CD4-positive, alpha-beta T cell treated with Interleukin-17A for 1 hour (primary cell): ENCODE measurements around the gene TBC1D22B.
"Not testable (repeated sequence)": the region's sequence is repeated elsewhere in the genome, so short reads cannot be mapped to it uniquely, and the experiment has no call there.

ENCODE experiments used
- DNase-seq: peaks from one replicate; pipeline ENCODE4 v3.0.0-alpha.2; 2020

Gene TBC1D22B

DNA sequence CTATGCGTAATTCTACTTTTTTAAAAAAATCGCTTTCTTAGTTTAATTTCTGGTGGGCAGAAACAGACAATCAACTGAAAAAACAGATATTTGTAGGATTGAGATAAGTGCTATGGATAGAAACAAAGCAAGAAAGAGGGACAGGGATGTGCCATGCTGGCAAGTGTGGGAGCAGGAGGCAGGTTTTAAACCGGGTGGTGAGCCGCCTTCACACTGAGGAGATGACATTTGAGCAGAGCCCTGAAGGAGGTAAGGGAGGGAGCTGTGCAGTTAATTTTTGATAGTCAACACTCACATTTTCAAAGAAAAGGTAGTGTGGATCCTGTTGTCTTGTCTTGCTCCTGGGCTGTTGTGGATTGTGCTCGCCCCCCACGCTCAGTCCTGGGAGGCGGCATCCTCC is 47.2 kb downstream of the TBC1D22B start:
- no peak for DNase-seq

DNA sequence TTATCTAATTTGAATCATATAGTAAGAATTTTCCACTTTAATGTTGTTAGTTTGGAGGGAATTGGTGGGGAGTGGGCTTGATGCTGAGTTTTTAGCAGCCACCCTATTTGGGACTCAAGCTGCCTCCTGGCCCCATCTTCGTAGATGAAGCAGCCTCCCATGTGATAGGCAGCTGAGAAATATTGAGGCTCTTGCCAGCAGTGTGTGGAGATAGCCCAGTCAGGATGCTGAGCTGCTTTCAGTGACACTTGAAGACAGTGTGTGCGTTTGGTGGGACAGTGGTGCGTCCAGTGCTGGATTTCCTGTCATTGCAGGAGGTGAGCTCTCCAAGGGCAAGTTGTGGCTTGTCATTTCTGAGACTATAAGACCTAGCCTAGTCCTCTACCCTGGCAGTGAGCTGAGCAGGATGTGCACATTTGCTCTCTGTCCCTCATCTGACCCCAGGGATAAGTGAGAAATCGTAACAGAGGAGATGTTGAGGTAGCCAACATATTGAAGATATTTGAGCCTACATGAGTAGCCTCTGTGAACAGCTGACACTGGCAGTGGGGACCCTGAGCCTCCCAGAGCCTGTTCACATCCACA is 48.4 kb downstream of the TBC1D22B start:
- no peak for DNase-seq

DNA sequence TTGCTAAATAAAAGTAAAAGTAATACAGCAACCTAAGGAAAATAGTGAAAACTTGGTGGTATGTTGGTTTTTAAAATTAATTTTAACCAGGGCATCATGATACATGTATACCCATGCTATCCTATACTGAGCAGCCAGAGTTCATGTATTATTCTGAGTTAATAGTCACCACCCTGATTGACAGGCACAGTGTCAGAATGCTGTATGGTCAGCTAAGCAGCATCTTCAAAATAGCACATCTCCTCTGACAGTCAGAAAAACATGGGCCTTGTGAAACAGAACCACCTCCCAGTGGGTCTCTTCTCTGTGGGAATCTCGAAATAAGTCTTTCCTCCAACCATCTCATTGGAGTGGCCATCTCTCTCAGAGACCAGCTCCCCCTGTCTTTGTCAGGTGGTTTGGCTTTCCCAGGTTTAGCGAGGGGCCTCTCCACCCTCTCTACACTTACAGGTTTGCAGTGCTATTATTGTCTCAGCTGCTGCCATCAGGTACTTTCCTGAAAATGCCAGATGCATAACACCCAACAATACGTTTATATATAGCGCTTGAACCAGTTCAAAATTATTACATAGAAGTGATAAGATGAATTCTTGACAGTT is 49.2 kb downstream of the TBC1D22B start:
- no peak for DNase-seq

DNA sequence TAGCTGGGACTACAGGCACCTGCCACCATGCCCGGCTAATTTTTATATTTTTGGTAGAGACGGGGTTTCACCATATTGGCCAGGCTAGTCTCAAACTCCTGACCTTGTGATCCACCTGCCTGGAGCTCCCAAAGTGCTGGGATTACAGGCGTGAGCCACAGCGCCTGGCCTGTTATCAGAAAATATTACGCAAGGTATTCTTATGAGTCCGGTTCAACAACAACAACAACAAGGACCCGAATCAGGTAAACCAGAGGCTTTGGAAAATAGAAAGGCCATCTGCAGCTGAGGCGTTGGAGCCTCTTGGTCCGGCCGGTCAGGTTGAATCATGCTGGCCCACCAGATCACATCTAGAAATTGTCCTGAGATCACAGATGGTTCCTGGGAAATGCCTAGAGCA is 49.9 kb downstream of the TBC1D22B start:
- not testable (repeated sequence) for DNase-seq

DNA sequence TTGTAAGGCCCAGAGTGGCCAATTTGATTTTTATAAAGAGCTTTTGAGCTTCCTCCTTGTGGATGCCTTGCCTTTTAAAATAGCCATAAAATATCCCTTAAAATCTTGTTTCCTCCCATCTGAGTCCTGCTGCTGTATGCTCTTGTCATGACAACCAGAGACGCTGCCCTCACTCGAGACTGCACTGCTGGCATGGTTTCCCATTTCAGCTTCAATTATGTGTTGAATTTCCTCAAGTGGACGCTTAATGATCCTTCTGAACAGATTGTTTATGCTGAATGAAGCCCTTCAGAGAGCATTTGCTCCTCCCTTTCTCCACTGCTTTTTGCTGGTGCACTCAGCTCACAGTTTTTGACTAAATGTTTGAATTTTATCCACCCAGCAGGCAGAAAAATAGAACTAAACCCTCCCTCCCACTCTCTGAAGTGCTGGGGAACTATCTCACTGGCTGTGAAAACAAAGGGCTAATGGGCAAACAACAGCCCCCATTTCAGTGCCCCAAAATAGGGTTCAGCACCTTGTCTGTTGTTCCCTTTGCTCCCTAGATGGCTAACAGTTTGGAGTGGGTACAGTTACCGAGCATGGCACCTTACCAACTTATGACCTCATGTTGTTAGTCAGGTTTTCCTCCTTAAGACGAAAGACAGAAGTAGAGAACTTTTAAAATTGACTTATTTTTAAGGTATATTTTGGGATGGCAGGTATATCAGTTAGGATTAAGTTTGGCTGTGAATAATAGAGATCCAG is 50.7 kb downstream of the TBC1D22B start:
- DNase-seq, result no peak

DNA sequence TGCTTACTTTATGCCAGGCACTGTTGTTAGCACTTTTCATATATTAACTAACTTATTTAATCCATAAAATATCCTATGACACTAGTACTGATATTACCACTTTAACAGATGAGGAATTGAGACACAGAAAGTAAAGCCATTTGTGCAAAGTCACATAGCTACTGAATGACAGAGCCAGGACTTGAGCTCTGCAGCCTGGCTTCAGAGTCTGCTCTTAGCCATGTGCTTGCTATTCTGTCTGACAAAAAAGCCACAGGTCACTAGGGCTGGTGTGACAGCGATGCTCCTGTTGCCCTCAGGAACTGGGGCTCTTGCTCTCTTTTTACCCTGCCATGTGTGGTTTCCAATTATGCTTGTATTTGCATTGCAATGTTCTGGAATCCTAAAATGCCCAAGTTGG is 51.5 kb downstream of the TBC1D22B start:
- no peak for DNase-seq

DNA sequence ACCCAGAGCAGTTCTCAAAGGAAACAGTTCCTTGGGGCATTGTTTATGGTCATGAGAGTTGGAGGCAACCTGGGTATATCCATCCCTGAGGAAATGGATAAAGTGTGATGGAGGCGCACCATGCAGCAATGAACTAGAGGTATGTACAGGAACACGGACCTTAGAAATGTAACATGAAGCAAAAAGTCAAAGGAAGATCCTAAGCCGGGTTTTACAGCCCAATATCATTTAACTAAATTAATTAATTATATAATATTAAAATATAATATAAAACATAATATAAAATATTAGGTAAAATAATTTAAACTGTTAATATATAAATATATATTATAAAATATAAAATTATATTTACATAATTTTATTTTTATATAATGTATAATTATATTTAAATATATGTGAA is 52.1 kb downstream of the TBC1D22B start:
- no peak for DNase-seq

DNA sequence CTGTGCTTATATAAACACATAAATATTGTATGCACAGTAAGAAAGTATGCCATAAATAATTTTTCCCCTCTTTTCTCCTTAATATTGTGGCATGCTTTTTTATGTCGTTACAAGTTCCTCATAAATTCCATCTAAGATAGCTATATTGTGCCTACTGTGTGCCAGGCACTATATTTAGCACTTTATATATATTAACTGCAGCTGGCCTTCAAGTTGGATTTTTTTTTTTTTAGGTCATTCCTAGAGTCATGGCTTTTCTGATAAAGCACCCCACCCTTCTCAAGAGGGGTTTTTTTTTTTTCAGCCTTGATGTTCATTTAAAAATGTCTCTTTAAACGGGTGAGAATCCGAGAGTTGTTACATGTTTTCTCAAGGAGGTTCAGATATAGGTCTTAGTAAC is 53.4 kb downstream of the TBC1D22B start:
- DNase-seq, result no peak

DNA sequence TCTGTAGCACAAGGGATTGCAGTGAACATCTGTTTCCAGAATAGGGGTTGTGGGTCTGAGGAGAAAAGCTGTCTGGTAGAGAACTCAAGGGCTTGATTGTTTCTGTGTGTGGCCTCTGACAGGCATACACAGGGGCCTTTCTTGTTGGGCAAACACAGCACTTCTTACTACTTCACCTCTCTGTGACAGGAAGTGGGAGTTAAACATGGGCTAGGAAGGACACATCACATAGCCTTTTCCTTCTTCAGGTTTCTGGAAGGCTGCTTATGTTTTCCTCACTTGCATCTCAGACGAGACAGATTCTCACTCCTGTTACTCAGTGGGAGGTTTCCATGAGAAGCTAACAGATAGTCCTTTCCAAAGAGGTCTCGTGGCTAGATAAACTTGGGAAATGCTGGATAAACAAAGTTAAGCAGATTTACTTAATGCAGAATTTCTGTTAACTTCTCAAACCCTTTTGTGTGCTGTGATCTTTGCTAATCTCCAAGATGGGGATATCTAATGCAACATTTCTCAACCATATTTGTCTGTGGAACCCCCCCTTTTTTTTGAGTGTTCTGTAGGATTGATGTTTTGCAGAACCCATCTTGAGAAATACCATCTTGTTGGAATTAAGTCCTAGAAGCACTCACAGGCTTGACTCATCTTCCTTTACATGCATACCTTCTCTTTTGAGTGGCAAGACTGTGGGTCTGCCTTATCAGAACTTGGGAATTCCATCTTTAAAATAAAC is 54.3 kb downstream of the TBC1D22B start:
- no peak for DNase-seq

DNA sequence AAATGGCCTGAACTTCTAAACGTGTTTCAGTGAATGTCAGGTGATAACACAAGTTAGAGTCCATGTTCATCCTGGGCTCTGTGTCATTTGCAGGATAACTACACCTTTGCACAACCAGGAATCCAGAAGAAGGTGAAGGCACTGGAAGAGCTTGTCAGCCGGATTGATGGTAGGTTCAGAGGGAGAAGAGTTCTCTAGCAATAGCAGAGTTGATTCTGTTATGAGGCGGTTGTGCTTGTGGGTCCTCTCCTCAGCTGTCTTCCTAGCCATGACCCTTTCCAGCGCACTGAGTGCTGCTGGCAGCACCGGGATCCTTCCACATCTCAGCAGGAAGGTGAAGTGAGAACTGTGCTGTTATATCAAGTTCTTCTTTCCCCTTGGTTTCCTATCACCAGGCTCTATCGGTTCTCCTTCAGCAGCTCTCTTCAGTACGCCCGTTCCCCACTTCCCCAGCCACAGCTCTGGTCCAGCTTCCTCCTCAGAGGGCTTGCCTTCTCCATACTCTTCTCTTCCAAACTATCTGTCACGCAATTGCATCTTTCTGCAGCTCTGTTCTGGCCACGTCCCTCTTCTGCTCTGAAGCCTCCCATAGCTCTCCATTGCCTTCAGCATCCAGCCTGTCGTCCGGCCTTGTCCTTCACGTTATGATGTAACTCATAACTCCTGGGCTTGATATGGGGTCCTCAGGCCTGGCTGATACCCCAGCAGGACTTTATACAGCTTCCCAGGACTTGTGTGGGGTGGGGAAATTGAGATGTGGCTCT is 56.3 kb downstream of the TBC1D22B start:
- DNase-seq, result no peak

DNA sequence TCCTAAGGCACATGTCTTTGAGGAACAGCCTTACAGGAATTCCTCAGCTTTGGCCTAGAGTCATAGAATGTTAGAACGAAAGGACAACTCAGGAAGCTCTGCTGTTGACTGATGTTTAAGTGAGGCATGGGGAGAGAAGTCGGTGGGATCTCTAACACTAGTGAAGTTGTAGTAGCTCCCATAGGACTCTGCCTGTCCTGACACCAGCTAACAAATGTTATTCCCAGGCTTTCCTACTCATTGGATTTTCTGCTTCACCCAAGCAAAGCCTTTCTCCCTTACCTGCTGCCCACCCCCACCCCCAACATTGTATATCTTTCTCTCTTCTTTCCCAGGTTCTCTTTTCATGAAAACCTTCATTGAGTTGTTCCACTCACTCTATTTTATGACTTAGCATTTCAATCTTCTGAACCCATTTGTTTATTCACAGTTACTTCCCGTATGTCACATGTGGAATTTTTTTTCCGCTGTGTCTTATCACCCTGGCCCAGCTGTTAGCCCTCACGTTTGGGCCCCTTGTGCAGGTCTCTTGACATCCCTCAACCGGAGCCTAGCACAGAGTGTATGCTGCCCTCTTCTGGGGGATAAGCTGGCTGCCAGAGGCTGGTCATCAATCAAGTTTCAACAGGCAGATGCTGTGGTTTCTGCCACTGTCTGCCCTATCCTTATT is 57.0 kb downstream of the TBC1D22B start:
- DNase-seq, result peak; percentile 49

DNA sequence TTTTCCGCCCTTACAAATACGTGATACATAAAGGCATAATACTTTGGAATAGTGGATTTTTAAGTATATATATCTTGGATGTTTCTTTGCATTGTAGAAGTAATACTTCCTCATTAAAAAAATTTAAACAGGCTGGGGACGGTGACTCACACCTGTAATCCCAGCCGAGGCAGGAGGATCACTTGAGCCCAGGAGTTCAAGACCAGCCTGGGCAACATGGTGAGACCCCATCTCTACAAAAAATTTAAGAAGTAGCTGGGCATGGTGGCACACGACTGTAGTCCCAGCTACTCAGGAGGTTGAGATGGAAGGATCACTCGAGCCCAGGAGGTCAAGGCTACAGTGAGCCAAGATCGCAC is 57.6 kb downstream of the TBC1D22B start:
- no peak for DNase-seq

DNA sequence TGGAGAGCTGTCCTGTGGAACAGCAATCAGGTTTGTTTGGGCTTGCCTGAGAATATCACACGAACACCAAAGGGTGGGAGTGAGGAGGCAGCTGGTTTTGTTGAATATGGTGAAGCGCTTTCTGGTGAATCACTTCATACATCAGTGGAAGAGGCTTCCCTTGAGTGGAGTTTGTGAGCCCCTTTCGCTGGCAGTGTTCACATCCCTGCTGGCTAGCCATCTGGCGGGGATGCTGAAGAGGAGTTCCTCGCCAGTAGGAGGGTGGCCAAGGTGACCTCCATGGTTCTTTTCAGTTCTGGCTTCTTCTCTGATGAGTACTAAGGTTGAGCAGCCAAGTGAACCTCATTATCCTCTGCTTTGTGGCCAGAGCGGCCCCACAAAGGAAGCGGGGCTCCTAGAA is 58.5 kb downstream of the TBC1D22B start:
- DNase-seq, result no peak

DNA sequence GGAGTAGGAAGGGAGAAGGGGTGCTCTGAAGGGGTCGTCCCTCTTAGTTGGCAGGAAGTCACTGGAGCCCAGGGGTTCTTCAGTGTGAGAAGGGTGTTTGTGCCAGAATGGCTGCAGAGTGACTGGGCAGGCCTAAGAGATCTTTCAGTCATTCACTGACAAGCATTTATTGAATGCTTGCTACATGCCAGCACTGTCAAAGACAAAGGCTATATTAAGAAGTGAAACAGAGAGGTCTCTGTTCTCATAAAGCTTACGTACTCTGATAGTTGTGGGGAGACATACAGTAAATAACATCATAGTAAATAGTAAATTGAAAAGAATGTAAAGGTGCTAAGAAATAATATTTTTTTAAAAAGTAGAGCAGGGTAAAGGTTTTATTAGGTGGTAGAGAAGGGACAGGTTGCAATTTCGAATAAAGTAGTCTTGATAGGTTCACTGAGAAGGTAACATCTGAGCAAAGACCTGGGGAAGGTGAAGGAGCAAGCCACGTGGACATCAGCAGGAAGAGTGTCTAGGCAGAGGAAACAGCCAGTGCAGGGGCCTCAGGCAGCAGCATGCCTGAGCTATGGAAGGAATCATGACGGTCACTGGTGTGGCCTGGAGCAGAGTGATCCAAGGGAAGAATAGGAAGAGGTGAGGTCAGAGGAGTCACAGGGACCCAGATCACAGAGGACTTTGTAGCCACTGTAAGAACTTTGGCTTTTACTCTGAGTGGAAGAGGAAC is 59.9 kb downstream of the TBC1D22B start:
- no peak for DNase-seq

DNA sequence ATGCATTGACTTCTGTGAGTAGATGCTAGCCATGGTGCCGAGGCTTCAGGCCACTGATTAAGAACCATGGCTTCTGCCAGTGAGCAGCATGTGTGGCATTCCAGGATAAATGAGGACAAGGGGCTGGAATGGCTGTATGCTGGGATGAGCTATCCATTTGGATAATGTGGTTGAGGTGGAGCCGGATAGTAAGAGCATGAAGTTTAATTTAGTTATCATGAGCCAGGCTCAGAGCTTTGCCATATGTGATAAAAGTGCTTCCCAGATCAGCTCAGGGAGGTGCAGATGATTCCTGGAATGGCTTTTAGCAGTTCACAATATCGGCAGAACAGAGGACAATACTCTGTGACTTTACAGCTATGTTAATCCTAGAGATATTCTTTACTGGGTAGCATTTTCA is 61.6 kb downstream of the TBC1D22B start:
- DNase-seq, result no peak

DNA sequence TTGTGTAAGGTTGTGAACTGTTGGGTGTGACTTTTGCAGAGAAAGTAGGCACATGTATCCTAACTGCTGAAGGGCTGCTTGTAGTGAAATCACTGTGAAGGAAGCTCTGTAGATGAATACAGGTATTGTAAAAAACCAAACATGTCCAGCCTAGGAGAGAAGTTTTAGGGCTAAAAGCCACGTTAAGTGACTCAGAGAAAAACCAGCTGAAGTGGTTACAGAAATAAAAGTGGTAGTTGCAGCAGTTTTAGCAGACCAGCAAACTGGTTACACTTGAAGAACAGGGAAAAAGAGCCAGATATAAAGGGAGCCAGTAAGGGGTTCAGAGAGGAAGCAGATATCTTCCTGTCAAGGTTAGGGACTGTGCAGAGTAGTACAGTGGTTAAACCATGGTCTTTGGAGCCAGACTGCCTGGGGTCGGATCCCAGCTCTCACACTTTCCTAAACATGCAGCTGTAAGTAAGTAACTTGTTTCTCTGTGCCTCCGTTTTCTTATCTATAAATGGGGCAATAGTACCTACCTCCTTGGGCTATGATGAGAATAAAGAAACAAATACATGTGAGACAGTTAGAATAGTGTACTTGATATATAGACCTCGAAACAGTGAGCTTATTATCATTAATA is 62.4 kb downstream of the TBC1D22B start:
- DNase-seq, result no peak

DNA sequence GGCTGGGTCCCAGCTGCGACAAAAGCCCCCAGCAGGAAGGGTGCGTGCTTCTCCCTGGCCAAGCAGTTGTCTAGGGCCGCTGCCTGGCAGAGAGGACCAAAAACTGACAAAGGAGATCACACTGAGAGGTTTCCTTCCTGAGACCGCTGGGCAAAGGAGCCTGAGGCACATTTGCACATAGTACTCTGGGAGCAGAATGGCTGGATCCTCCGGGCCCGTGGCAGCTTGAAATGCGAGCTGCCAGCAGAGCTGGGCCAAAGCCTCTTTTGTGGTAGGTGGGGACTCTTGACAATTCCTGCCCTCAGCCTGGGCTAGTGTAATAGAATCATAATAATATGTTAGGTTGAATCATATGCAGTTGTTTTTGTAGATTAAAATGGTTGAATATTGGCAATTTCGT is 63.1 kb downstream of the TBC1D22B start:
- no peak for DNase-seq

DNA sequence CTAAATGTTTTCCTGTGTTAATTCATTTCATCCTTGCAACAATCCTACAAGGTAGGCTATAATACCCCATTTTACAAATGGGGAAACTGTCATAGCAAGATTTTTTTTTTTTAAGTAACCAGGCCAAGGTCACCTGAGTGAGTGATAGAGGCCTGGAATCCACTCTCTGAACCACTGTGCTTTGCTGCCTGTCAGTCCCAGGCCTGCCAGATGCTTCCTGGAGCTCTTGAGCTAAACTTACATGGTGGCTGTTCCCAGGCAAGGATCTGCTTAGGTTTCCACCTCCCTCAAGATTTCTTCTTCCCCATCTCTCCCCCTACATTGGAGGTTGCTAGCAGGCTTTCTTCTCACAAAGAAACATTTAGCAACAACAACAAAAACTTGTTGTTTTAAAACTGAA is 63.5 kb downstream of the TBC1D22B start:
- DNase-seq, result no peak

DNA sequence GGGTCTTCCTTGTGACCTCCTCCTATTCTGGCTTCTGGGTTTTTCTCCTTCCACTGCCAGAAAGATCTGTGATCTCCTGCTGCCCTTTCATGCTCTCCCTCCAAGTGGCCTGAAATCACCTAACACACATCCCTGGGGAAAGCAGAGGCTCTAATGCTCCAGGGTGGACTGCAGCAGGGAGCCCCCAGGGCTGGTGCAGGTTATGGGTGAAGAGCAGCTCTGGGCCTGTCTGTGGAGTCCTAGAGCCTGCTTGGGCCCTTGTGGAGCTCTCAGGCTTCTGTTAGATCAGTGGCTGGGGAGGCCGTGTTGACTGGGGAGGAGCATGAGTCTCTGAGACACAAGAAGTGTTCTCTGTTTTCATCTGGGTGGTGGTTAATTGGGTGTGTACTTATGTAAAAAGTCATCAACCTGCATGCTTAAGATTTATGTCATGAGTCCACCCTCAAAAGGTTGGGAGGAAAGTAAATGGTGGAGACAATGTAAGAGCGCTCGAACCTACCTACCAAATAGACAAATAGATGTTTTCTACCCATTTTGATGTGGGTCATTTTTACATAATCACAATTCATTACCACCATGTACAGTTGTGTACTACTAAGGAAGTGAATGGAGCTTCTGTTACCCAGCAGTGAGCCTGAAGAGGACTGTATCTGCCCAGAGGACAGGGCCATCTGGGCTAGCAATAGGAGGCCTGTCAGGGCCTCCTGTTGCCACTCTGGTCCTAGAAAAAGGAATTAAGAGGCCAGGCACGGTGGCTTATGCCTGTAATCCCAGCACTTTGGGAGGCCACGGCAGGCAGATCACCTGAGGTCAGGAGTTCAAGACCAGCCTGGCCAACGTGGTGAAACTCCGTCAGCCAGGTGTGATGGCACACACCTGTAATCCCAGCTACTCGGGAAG is 64.2 kb downstream of the TBC1D22B start:
- no peak for DNase-seq

DNA sequence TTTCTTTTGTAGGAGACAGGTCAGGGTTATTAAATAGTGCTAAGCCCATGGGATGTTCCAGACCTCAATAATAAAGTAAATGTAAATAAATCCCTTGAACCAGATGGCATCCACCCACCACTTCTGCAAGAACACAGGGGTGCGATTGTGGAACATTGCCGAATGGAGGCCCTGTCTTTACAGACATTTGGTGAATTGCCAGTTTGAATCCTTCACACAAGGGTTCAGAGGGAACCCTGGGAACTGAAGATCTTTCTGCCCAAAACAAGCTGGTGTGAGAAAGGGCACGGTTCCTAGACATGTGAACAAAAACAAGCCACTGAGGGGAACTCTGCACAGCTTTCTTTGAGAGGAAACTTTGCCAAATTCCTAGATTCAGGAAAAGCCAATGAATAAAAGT is 66.0 kb downstream of the TBC1D22B start:
- DNase-seq, result no peak
